Measurements from ENCODE around the gene KREMEN1. TPM values are rescaled to one million over a fixed set of nuclear protein-coding genes. Genes with fewer than 3 reads are reported as not detected.

The KREMEN1 gene
- total and polyA plus RNA-seq, 3 experiments from 2014 or later, result 0.16 to 0.28 TPM; not detected in 1

GRCh38 chr22:29065468-29066190, 7.2 kb upstream of the KREMEN1 start:
- CTCF ChIA-PET, result interaction anchor here (1.3 to 1.6 kb wide), 2 partner anchors 9 to 25 kb away, joined by 3 to 7 read pairs; no protein-coding TSS in a partner anchor
- Histone ChIP-seq H3K4me1 (ENCODE audit: insufficient read depth, low read length) (peaks cover 7% of the 10 kb centered on the region), H3K9me3 (ENCODE audit: low read length) (no peaks in the 10 kb centered on the region), H3K27ac (ENCODE audit: low read depth, low read length) (no peak overlapping the region), H3K4me3 (ENCODE audit: low read length) (no peak overlapping the region), H3K27me3 (ENCODE audit: insufficient read depth, low read length, poor library complexity, severe bottlenecking) (no peaks in the 10 kb centered on the region), H3K36me3 (ENCODE audit: insufficient read depth, low read length) (no peaks in the 10 kb centered on the region)
- H3K27me3 Mint-ChIP-seq, result peaks cover 17 to 41% of the 10 kb centered on the region in 2 donors
- peak overlapping the region in 1 of 7 donors; percentile 23 for H3K4me3 Mint-ChIP-seq
- H3K9me3 Mint-ChIP-seq, result no peaks in the 10 kb centered on the region
- H3K27ac Mint-ChIP-seq, result peak overlapping the region in 1 of 8 donors; percentile 65
- H3K36me3 Mint-ChIP-seq, result no peaks in the 10 kb centered on the region
- DNase-seq, result peak in 1 of 5 donors; percentile 5
- POLR2A ChIA-PET, result no interaction called here
- H3K4me1 Mint-ChIP-seq, result peaks cover 2 to 18% (median 12%) of the 10 kb centered on the region in 3 donors

- no peak for DNase-seq
- ChIA-PET CTCF (no interaction called here), POLR2A (no interaction called here)
- H3K9me3 Mint-ChIP-seq, result no peaks in the 10 kb centered on the region
- peaks cover 31% of the 10 kb centered on the region for H3K4me1 ChIP-seq (ENCODE audit: insufficient read depth, low read length)
- no peaks in the 10 kb centered on the region for H3K9me3 ChIP-seq (ENCODE audit: low read length)
- no peak overlapping the region for H3K27ac ChIP-seq (ENCODE audit: low read depth, low read length)
- no peak overlapping the region for H3K4me3 ChIP-seq (ENCODE audit: low read length)
- H3K27ac Mint-ChIP-seq, result no peak overlapping the region
- peaks cover 16% of the 10 kb centered on the region for H3K27me3 ChIP-seq (ENCODE audit: insufficient read depth, low read length, poor library complexity, severe bottlenecking)
- no peaks in the 10 kb centered on the region for H3K36me3 Mint-ChIP-seq
- no peak overlapping the region for H3K4me3 Mint-ChIP-seq
- peaks cover 18 to 36% (median 33%) of the 10 kb centered on the region in 3 donors for H3K4me1 Mint-ChIP-seq
- peaks cover 20 to 29% of the 10 kb centered on the region in 2 donors for H3K27me3 Mint-ChIP-seq
- H3K36me3 ChIP-seq (ENCODE audit: insufficient read depth, low read length), result no peaks in the 10 kb centered on the region
Measured at GRCh38 chr22:29069463-29069862, 3.4 kb upstream of the KREMEN1 start.

GRCh38 chr22:29070490-29070889, 2.3 kb upstream of the KREMEN1 start:
- H3K4me1 Mint-ChIP-seq, result peaks cover 18 to 33% (median 27%) of the 10 kb centered on the region in 3 donors
- Histone ChIP-seq H3K4me3 (ENCODE audit: low read length) (no peak overlapping the region), H3K27me3 (ENCODE audit: insufficient read depth, low read length, poor library complexity, severe bottlenecking) (peaks cover 23% of the 10 kb centered on the region), H3K4me1 (ENCODE audit: insufficient read depth, low read length) (peaks cover 32% of the 10 kb centered on the region), H3K9me3 (ENCODE audit: low read length) (no peaks in the 10 kb centered on the region), H3K36me3 (ENCODE audit: insufficient read depth, low read length) (no peaks in the 10 kb centered on the region), H3K27ac (ENCODE audit: low read depth, low read length) (no peak overlapping the region)
- ChIA-PET POLR2A (no interaction called here), CTCF (no interaction called here)
- no peaks in the 10 kb centered on the region for H3K9me3 Mint-ChIP-seq
- DNase-seq, result no peak
- no peaks in the 10 kb centered on the region for H3K36me3 Mint-ChIP-seq
- H3K4me3 Mint-ChIP-seq, result peak overlapping the region in 5 of 7 donors; percentile 0 to 80 (median 68)
- H3K27me3 Mint-ChIP-seq, result peaks cover 30 to 39% of the 10 kb centered on the region in 2 donors
- peak overlapping the region in 1 of 8 donors; percentile 11 for H3K27ac Mint-ChIP-seq

GRCh38 chr22:29071261-29072045, 1.4 kb upstream of the KREMEN1 start:
- DNase-seq, result peak in 2 of 5 donors; percentile 14 to 26
- peak overlapping the region; percentile 55 for H3K4me3 ChIP-seq (ENCODE audit: low read length)
- H3K4me1 Mint-ChIP-seq, result peaks cover 16 to 25% (median 19%) of the 10 kb centered on the region in 3 donors

GRCh38 chr22:29072193-29072978, 449 bp upstream of the KREMEN1 start:
- no peaks in the 10 kb centered on the region for H3K9me3 Mint-ChIP-seq
- Histone ChIP-seq H3K27me3 (ENCODE audit: insufficient read depth, low read length, poor library complexity, severe bottlenecking) (peaks cover 27% of the 10 kb centered on the region), H3K27ac (ENCODE audit: low read depth, low read length) (no peak overlapping the region), H3K36me3 (ENCODE audit: insufficient read depth, low read length) (no peaks in the 10 kb centered on the region), H3K4me3 (ENCODE audit: low read length) (peak overlapping the region; percentile 55), H3K4me1 (ENCODE audit: insufficient read depth, low read length) (peaks cover 25% of the 10 kb centered on the region), H3K9me3 (ENCODE audit: low read length) (no peaks in the 10 kb centered on the region)
- no peaks in the 10 kb centered on the region for H3K36me3 Mint-ChIP-seq
- peak overlapping the region in 4 of 8 donors; percentile 11 to 51 (median 46) for H3K27ac Mint-ChIP-seq
- DNase-seq, result peak; percentile 67 to 80 (median 78)
- H3K4me3 Mint-ChIP-seq, result peak overlapping the region; percentile 73 to 88 (median 78)
- POLR2A ChIA-PET, result interaction anchor here (1.0 kb wide), 1 partner anchor 272 kb away, joined by 3 read pairs; the partner anchor contains the start of gene XBP1
- peaks cover 15 to 25% (median 16%) of the 10 kb centered on the region in 3 donors for H3K4me1 Mint-ChIP-seq
- CTCF ChIA-PET, result interaction anchor here (1.0 kb wide), 1 partner anchor 10 kb away, joined by 3 read pairs; the partner anchor contains the start of gene C22orf31
- H3K27me3 Mint-ChIP-seq, result peaks cover 45 to 55% of the 10 kb centered on the region in 2 donors

More at GRCh38 chr22:29071261-29072045, 1.4 kb upstream of the KREMEN1 start:
- no peaks in the 10 kb centered on the region for H3K36me3 ChIP-seq (ENCODE audit: insufficient read depth, low read length)
- no peak overlapping the region for H3K27ac ChIP-seq (ENCODE audit: low read depth, low read length)
- H3K27ac Mint-ChIP-seq, result peak overlapping the region in 1 of 8 donors; percentile 34
- H3K4me3 Mint-ChIP-seq, result peak overlapping the region; percentile 73 to 88 (median 78)
- ChIA-PET POLR2A (interaction anchor here (1.0 kb wide), 1 partner anchor 271 kb away, joined by 3 read pairs; the partner anchor contains the start of gene XBP1), CTCF (interaction anchor here (1.0 kb wide), 1 partner anchor 9 kb away, joined by 3 read pairs; the partner anchor contains the start of gene C22orf31)
- H3K9me3 ChIP-seq (ENCODE audit: low read length), result no peaks in the 10 kb centered on the region
- peaks cover 39 to 49% of the 10 kb centered on the region in 2 donors for H3K27me3 Mint-ChIP-seq
- peaks cover 27% of the 10 kb centered on the region for H3K27me3 ChIP-seq (ENCODE audit: insufficient read depth, low read length, poor library complexity, severe bottlenecking)
- no peaks in the 10 kb centered on the region for H3K36me3 Mint-ChIP-seq
- peaks cover 25% of the 10 kb centered on the region for H3K4me1 ChIP-seq (ENCODE audit: insufficient read depth, low read length)
- no peaks in the 10 kb centered on the region for H3K9me3 Mint-ChIP-seq

GRCh38 chr22:29073618-29074275, 912 bp downstream of the KREMEN1 start:
- Histone ChIP-seq H3K4me1 (ENCODE audit: insufficient read depth, low read length) (peaks cover 25% of the 10 kb centered on the region), H3K4me3 (ENCODE audit: low read length) (peak overlapping the region; percentile 41), H3K9me3 (ENCODE audit: low read length) (no peaks in the 10 kb centered on the region), H3K27ac (ENCODE audit: low read depth, low read length) (no peak overlapping the region), H3K27me3 (ENCODE audit: insufficient read depth, low read length, poor library complexity, severe bottlenecking) (peaks cover 27% of the 10 kb centered on the region), H3K36me3 (ENCODE audit: insufficient read depth, low read length) (no peaks in the 10 kb centered on the region)
- no peaks in the 10 kb centered on the region for H3K36me3 Mint-ChIP-seq
- no peaks in the 10 kb centered on the region for H3K9me3 Mint-ChIP-seq
- ChIA-PET CTCF (no interaction called here), POLR2A (no interaction called here)
- H3K27me3 Mint-ChIP-seq, result peaks cover 47 to 68% of the 10 kb centered on the region in 2 donors
- peaks cover 15 to 25% (median 16%) of the 10 kb centered on the region in 3 donors for H3K4me1 Mint-ChIP-seq
- H3K27ac Mint-ChIP-seq, result no peak overlapping the region
- peak overlapping the region; percentile 36 to 81 (median 61) for H3K4me3 Mint-ChIP-seq
- peak in 1 of 5 donors; percentile 7 for DNase-seq

GRCh38 chr22:29074276-29074772, 1.5 kb downstream of the KREMEN1 start:
- ChIA-PET CTCF (no interaction called here), POLR2A (no interaction called here)
- Histone ChIP-seq H3K9me3 (ENCODE audit: low read length) (no peaks in the 10 kb centered on the region), H3K4me3 (ENCODE audit: low read length) (peak overlapping the region; percentile 41), H3K36me3 (ENCODE audit: insufficient read depth, low read length) (no peaks in the 10 kb centered on the region), H3K27me3 (ENCODE audit: insufficient read depth, low read length, poor library complexity, severe bottlenecking) (peaks cover 27% of the 10 kb centered on the region), H3K4me1 (ENCODE audit: insufficient read depth, low read length) (peaks cover 25% of the 10 kb centered on the region), H3K27ac (ENCODE audit: low read depth, low read length) (no peak overlapping the region)
- Mint-ChIP-seq H3K27ac (no peak overlapping the region), H3K27me3 (peaks cover 47 to 71% of the 10 kb centered on the region in 2 donors), H3K9me3 (no peaks in the 10 kb centered on the region), H3K4me3 (peak overlapping the region; percentile 36 to 81 (median 61)), H3K36me3 (no peaks in the 10 kb centered on the region), H3K4me1 (peaks cover 15 to 25% (median 16%) of the 10 kb centered on the region in 3 donors)
- no peak for DNase-seq
